Endothelial cell of umbilical vein (primary cell): Measurements from ENCODE around the gene PNPLA7. TPM values are rescaled to one million over a fixed set of nuclear protein-coding genes. Genes with fewer than 3 reads are reported as not detected.

Experiments used
- BruUV-seq: library from RNA; stranded (reverse); fragments of 400-500 nt; replicated peaks from 2 replicates; lab custom pipeline; 2021; lab: Mats Ljungman, UMichigan
- CTCF ChIA-PET: fragments of 300-600, 350-600 bp; sonication (Branson Sonifier 250); formaldehyde crosslinking; loops from one replicate; lab custom pipeline; 2021; ENCODE audit warnings: antibody characterized with exemption, inconsistent platforms; lab: Charles Lee
- POLR2A ChIA-PET: fragments of 300-600, 350-600 bp; sonication (Branson Sonifier 250); formaldehyde crosslinking; loops from one replicate; lab custom pipeline; 2021; ENCODE audit warnings: antibody characterized with exemption, inconsistent platforms; lab: Charles Lee
- DNase-seq: peaks from one replicate; pipeline ENCODE4 v3.0.0-alpha.2; 2011; ENCODE audit warnings: low read depth, low spot score
- FAIRE-seq: peaks from 2 replicates; lab custom pipeline; 2011; peaks lifted over from hg19 to GRCh38; lab: Jason Lieb, UNC
- H2AFZ ChIP-seq: 2 replicates; pipeline ENCODE4 v1.6.0; 2012; ENCODE audit warnings: low read depth, low read length, control low read depth, inconsistent platforms
- H3K27ac ChIP-seq: 2 replicates; pipeline ENCODE4 v1.5.1; 2011; ENCODE audit warnings: low read depth, mild to moderate bottlenecking, control low read depth, low read length, moderate library complexity; ENCODE audit not compliant: insufficient read depth
- H3K27me3 ChIP-seq, 2 experiments: 2 replicates each; pipeline versions ENCODE4 v1.6.0 to v1.6.1; 2011; ENCODE audit warnings: low read length in 2 of 2, mixed read lengths in 1 of 2; ENCODE audit not compliant: control insufficient read depth in 2 of 2, insufficient read depth in 2 of 2
- H3K36me3 ChIP-seq, 2 experiments: 2 replicates in 1 of 2; 3 replicates in 1 of 2; pipeline ENCODE4 v1.5.1; 2011; ENCODE audit warnings: low read length in 2 of 2, mild to moderate bottlenecking in 1 of 2, moderate library complexity in 1 of 2; ENCODE audit not compliant: control insufficient read depth in 2 of 2, insufficient read depth in 2 of 2; ENCODE audit errors: extremely low read depth in 1 of 2
- H3K4me1 ChIP-seq: 3 replicates; pipeline ENCODE4 v1.5.1; 2011; ENCODE audit warnings: mild to moderate bottlenecking, low read length; ENCODE audit not compliant: control insufficient read depth, insufficient read depth; ENCODE audit errors: extremely low read depth
- H3K4me2 ChIP-seq: 2 replicates; pipeline ENCODE4 v1.6.1; 2011; ENCODE audit warnings: low read length, control low read depth, mixed read lengths; ENCODE audit not compliant: insufficient read depth
- H3K4me3 ChIP-seq, 3 experiments: fragments of 200-600 bp in 1 of 3; sonication (generic), shearing (Covaris generic) in 1 of 3; replicated peaks in 1 of 3; 2 replicates each; pipeline ENCODE4 v1.5.1; 2011 to 2016; ENCODE audit warnings: control low read depth in 3 of 3, low read length in 3 of 3, mild to moderate bottlenecking in 2 of 3, inconsistent platforms in 1 of 3, low read depth in 1 of 3, moderate library complexity in 1 of 3; ENCODE audit not compliant: insufficient read depth in 1 of 3
- H3K79me2 ChIP-seq: 2 replicates; pipeline ENCODE4 v1.6.0; 2012; ENCODE audit warnings: low read length, inconsistent platforms; ENCODE audit not compliant: control insufficient read depth, insufficient read depth
- H3K9ac ChIP-seq: replicated peaks from 2 replicates; pipeline ENCODE3; 2011; ENCODE audit warnings: low read length, control low read depth; ENCODE audit not compliant: insufficient read depth; ENCODE audit errors: extremely low read depth
- H3K9me1 ChIP-seq: replicated peaks from 3 replicates; pipeline ENCODE4 v1.6.0; 2011; ENCODE audit warnings: mild to moderate bottlenecking, low read length; ENCODE audit not compliant: control insufficient read depth, insufficient read depth; ENCODE audit errors: extremely low read depth
- H3K9me3 ChIP-seq: replicated peaks from 2 replicates; pipeline ENCODE4 v1.5.1; 2012; ENCODE audit warnings: low read length, inconsistent platforms; ENCODE audit not compliant: control insufficient read depth, insufficient read depth
- H4K20me1 ChIP-seq: replicated peaks from 2 replicates; pipeline ENCODE3; 2011; ENCODE audit warnings: mild to moderate bottlenecking, low read length; ENCODE audit not compliant: control insufficient read depth, insufficient read depth; ENCODE audit errors: extremely low read depth
- EZH2 ChIP-seq: IDR thresholded peaks from 2 replicates; pipeline ENCODE4 v1.6.1; 2012; ENCODE audit warnings: borderline replicate concordance, low read depth, mild to moderate bottlenecking, moderate library complexity, low read length, inconsistent platforms; ENCODE audit not compliant: severe bottlenecking
- FOS ChIP-seq: IDR thresholded peaks from 2 replicates; pipeline ENCODE4 v1.6.1; 2011; ENCODE audit warnings: mild to moderate bottlenecking, low read length, moderate library complexity, borderline replicate concordance; ENCODE audit not compliant: insufficient read depth
- GATA2 ChIP-seq: IDR thresholded peaks from 2 replicates; pipeline ENCODE4 v1.7.0; 2011; ENCODE audit warnings: low read depth, mild to moderate bottlenecking, moderate library complexity, mixed read lengths, low read length; ENCODE audit not compliant: insufficient read length, insufficient read depth
- JUN ChIP-seq: IDR thresholded peaks from 2 replicates; pipeline ENCODE4 v1.6.1; 2011; ENCODE audit warnings: borderline replicate concordance, low read depth; ENCODE audit not compliant: insufficient read length, insufficient read depth
- MYC ChIP-seq: IDR thresholded peaks from one replicate; pipeline ENCODE4 v1.6.1; 2011; ENCODE audit warnings: mild to moderate bottlenecking, low read depth, low read length
- POLR2A ChIP-seq: IDR thresholded peaks from 2 replicates; pipeline ENCODE4 v1.6.1; 2012; ENCODE audit warnings: low read depth, mild to moderate bottlenecking, control low read depth, low read length
- POLR2AphosphoS5 ChIP-seq: IDR thresholded peaks from 2 replicates; pipeline ENCODE4 v1.6.1; 2012; ENCODE audit warnings: low read depth, mild to moderate bottlenecking, control low read depth, low read length, moderate library complexity; ENCODE audit not compliant: insufficient read depth
- dilution Hi-C: fragments of 300-500 bp; cut with MboI; formaldehyde crosslinking; loops from one replicate; pipeline ENCODE4 v1.15.0; 2019; ENCODE audit warnings: low sequenced_read_pairs; ENCODE audit not compliant: extremely low pct_ligation_motif_present
- intact Hi-C: fragments of 100-400 bp; cut with micrococcal nuclease; formaldehyde crosslinking; loops from one replicate; pipeline ENCODE4 v1.10.0; 2022
- polyA plus RNA-seq, 4 experiments: library from polyadenylated mRNA; depleted of rRNA in 3 of 4; stranded (reverse) in 3 of 4; unstranded in 1 of 4; fragments of >200 nt; gene quantifications; 2 replicates each; pipeline versions ENCODE4 v1.2.1 to v1.2.3, GENCODE V29; 2011 to 2012; ENCODE audit warnings: missing spikeins in 1 of 4
- total RNA-seq: library from RNA; stranded (reverse); gene quantifications from 2 replicates; pipeline ENCODE4 v1.2.3, GENCODE V29; 2021
- TF ChIP-seq, protein P1 (sequence below), 2 donors: IDR thresholded peaks; 1 replicate in 1 of 2; 2 replicates in 1 of 2; pipeline ENCODE4 v1.5.1; 2011; ENCODE audit warnings: low read length in 2 of 2, mild to moderate bottlenecking in 2 of 2, moderate library complexity in 2 of 2, control low read depth in 1 of 2, inconsistent platforms in 1 of 2, low read depth in 1 of 2; ENCODE audit not compliant: insufficient read depth in 1 of 2; ENCODE audit errors: extremely low read depth in 1 of 2
- TF ChIP-seq, protein P2 (sequence below): IDR thresholded peaks from 2 replicates; pipeline ENCODE4 v1.6.1; 2011; ENCODE audit not compliant: insufficient read depth, insufficient read length

The PNPLA7 gene
- total and polyA plus RNA-seq, 2 donors (not counting 3 experiments of a cell fraction or from before 2014, with no cell fraction given), result 1.0 to 1.9 TPM

DNA sequence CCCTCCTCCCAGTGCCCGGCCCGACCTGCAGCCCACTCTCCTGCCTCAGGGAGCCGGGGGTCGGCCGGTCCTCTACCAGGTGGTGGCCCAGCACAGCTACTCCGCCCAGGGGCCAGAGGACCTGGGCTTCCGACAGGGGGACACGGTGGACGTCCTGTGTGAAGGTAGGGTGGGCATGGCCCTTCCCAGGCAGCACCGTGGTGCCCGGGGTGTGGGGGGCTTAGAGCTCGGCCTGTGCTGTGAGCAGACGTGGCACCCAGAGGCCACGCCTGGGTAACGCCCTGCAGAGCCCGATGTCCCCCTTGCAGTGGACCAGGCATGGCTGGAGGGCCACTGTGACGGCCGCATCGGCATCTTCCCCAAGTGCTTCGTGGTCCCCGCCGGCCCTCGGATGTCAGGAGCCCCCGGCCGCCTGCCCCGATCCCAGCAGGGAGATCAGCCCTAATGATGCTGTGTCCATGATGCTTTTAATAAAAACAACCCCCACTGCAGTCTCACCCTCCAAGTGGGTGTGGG, 116.2 kb downstream of the PNPLA7 start:
- H4K20me1 ChIP-seq, result no peaks in the 10 kb centered on the region
- no peak overlapping the region for H3K27ac ChIP-seq
- no peak overlapping the region for H3K4me2 ChIP-seq
- BruUV-seq, result no TSS peak
- H3K79me2 ChIP-seq, result no peaks in the 10 kb centered on the region
- H3K9me1 ChIP-seq, result no peaks in the 10 kb centered on the region
- H3K9me3 ChIP-seq, result no peaks in the 10 kb centered on the region
- no peaks in the 10 kb centered on the region for H3K4me1 ChIP-seq
- H3K4me3 ChIP-seq, result no peak overlapping the region
- no peaks in the 10 kb centered on the region for H3K36me3 ChIP-seq
- TF ChIP-seq JUN, result no peak
- TF ChIP-seq POLR2A, result no peak
- TF ChIP-seq, protein P1, sequence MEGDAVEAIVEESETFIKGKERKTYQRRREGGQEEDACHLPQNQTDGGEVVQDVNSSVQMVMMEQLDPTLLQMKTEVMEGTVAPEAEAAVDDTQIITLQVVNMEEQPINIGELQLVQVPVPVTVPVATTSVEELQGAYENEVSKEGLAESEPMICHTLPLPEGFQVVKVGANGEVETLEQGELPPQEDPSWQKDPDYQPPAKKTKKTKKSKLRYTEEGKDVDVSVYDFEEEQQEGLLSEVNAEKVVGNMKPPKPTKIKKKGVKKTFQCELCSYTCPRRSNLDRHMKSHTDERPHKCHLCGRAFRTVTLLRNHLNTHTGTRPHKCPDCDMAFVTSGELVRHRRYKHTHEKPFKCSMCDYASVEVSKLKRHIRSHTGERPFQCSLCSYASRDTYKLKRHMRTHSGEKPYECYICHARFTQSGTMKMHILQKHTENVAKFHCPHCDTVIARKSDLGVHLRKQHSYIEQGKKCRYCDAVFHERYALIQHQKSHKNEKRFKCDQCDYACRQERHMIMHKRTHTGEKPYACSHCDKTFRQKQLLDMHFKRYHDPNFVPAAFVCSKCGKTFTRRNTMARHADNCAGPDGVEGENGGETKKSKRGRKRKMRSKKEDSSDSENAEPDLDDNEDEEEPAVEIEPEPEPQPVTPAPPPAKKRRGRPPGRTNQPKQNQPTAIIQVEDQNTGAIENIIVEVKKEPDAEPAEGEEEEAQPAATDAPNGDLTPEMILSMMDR (IDR thresholded peaks at IDR 0.05; ENCODE audit: extremely low read depth in 1 of 2, insufficient read depth in 1 of 2, low read depth in 1 of 2, low read length in 2 of 2), result no peak
- TF ChIP-seq FOS, result no peak
- no peak for TF ChIP-seq EZH2
- TF ChIP-seq, protein P2, sequence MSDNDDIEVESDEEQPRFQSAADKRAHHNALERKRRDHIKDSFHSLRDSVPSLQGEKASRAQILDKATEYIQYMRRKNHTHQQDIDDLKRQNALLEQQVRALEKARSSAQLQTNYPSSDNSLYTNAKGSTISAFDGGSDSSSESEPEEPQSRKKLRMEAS, result no peak
- TF ChIP-seq GATA2, result no peak
- TF ChIP-seq MYC, result no peak
- no peak for TF ChIP-seq POLR2AphosphoS5
- ChIA-PET POLR2A (no interaction called here), CTCF (interaction anchor here (1.4 to 4.5 kb wide), 3 partner anchors 8 to 12 kb away, joined by 3 to 28 read pairs (median 3); partner anchors contain the start of genes EXD3 and NOXA1)
- DNase-seq (no peak), FAIRE-seq (no peak)
- no peak overlapping the region for H3K9ac ChIP-seq
- dilution Hi-C loops, result no loop called here
- H2AFZ ChIP-seq, result no peak overlapping the region
- intact Hi-C loops, result no loop called here
- H3K27me3 ChIP-seq, result no peaks in the 10 kb centered on the region
